PC-3 (cell line): ENCODE results near the gene TGFB1I1. TPM values are rescaled to one million over a fixed set of nuclear protein-coding genes. Genes with fewer than 3 reads are reported as not detected.
A peak's percentile ranks its signal among the peaks of the same experiment; 100 is the strongest.

Source experiments
- ATAC-seq: fragments of 200-7000 bp; cut with Tn5 transposase; 2 replicates; pipeline ENCODE4 v1.9.1; 2020; ENCODE audit warnings: mild to moderate bottlenecking, moderate library complexity
- BruUV-seq: library from RNA; stranded (reverse); fragments of 400-500 nt; replicated peaks from 2 replicates; lab custom pipeline; 2021; lab: Mats Ljungman, UMichigan
- CTCF ChIA-PET: fragments of 300-600 bp; sonication (Branson Sonifier 250); formaldehyde crosslinking; loops from one replicate; lab custom pipeline; 2022; ENCODE audit warnings: antibody characterized with exemption; lab: Charles Lee
- POLR2A ChIA-PET: fragments of 300-600 bp; sonication (Branson Sonifier 250); formaldehyde crosslinking; loops from one replicate; lab custom pipeline; 2022; ENCODE audit warnings: antibody characterized with exemption; ENCODE audit not compliant: unreplicated experiment; lab: Charles Lee
- DNase-seq: peaks from one replicate; pipeline ENCODE4 v3.0.0-alpha.2; 2015
- H2AFZ ChIP-seq: fragments of 300-600 bp; sonication (generic); 2 replicates; pipeline ENCODE4 v1.6.0; 2016; ENCODE audit warnings: antibody characterized with exemption, low read length
- H3F3A ChIP-seq: fragments of 300-600 bp; sonication (generic); one replicate; pipeline ENCODE4 v1.6.0; 2017; ENCODE audit warnings: antibody characterized with exemption, low read length, control low read depth, mild to moderate bottlenecking; ENCODE audit not compliant: unreplicated experiment
- H3K27ac ChIP-seq: fragments of 300-600 bp; sonication (generic); 2 replicates; pipeline ENCODE4 v1.5.1; 2016; ENCODE audit warnings: mild to moderate bottlenecking, low read length
- H3K27me3 ChIP-seq: fragments of 300-600 bp; sonication (generic); 2 replicates; pipeline ENCODE4 v1.6.1; 2016; ENCODE audit warnings: low read length, mixed read lengths
- H3K36me3 ChIP-seq: fragments of 300-600 bp; sonication (generic); 2 replicates; pipeline ENCODE4 v1.6.1; 2016; ENCODE audit warnings: low read depth, mixed run types, low read length, mixed read lengths
- H3K4me1 ChIP-seq: fragments of 300-600 bp; sonication (generic); 2 replicates; pipeline ENCODE4 v1.5.1; 2016; ENCODE audit warnings: low read length; ENCODE audit not compliant: insufficient read depth
- H3K4me2 ChIP-seq: fragments of 300-600 bp; sonication (generic); 2 replicates; pipeline ENCODE4 v1.6.0; 2016; ENCODE audit warnings: low read length
- H3K4me3 ChIP-seq: fragments of 300-600 bp; sonication (generic); 2 replicates; pipeline ENCODE4 v1.5.1; 2016; ENCODE audit warnings: mild to moderate bottlenecking, low read length, mixed read lengths
- H3K79me2 ChIP-seq: fragments of 300-600 bp; sonication (generic); 2 replicates; pipeline ENCODE4 v1.6.1; 2017; ENCODE audit warnings: low read length, mixed read lengths
- H3K9ac ChIP-seq: fragments of 300-600 bp; sonication (generic); 2 replicates; pipeline ENCODE4 v1.6.0; 2016; ENCODE audit warnings: mild to moderate bottlenecking, low read length
- H3K9me2 ChIP-seq: fragments of 300-600 bp; sonication (generic); replicated peaks from 2 replicates; pipeline ENCODE4 v1.6.1; 2016; ENCODE audit warnings: mixed run types, low read length, mixed read lengths
- H3K9me3 ChIP-seq: fragments of 300-600 bp; sonication (generic); 2 replicates; pipeline ENCODE4 v1.6.1; 2016; ENCODE audit warnings: low read length, mixed read lengths
- H4K20me1 ChIP-seq: fragments of 300-600 bp; sonication (generic); 2 replicates; pipeline ENCODE4 v1.6.1; 2016; ENCODE audit warnings: low read length, mixed read lengths
- CTCF ChIP-seq: fragments of 300-600 bp; sonication (generic); conservative IDR thresholded peaks from 2 replicates; pipeline ENCODE4 v1.5.1; 2017; ENCODE audit warnings: antibody characterized with exemption, low read depth, mild to moderate bottlenecking, low read length
- EZH2 ChIP-seq: fragments of 300-600 bp; sonication (generic); IDR thresholded peaks from one replicate; pipeline ENCODE4 v1.6.1; 2017; ENCODE audit warnings: antibody characterized with exemption, mild to moderate bottlenecking, low read length; ENCODE audit not compliant: unreplicated experiment
- EZH2phosphoT487 ChIP-seq: fragments of 300-600 bp; sonication (generic); IDR thresholded peaks from 2 replicates; pipeline ENCODE4 v1.6.1; 2018; ENCODE audit warnings: mild to moderate bottlenecking, antibody characterized with exemption, low read length, borderline replicate concordance
- intact Hi-C: fragments of 100-400 bp; cut with micrococcal nuclease; formaldehyde crosslinking; loops from 2 replicates; pipeline ENCODE4 v1.9.0; 2023
- total RNA-seq: library from RNA; depleted of rRNA; stranded (reverse); fragments of >200 nt; gene quantifications from 2 replicates; pipeline ENCODE4 v1.2.3, GENCODE V29; 2014

Gene TGFB1I1
- total RNA-seq, 1 experiment from 2014 or later, result 11.2 TPM

DNA sequence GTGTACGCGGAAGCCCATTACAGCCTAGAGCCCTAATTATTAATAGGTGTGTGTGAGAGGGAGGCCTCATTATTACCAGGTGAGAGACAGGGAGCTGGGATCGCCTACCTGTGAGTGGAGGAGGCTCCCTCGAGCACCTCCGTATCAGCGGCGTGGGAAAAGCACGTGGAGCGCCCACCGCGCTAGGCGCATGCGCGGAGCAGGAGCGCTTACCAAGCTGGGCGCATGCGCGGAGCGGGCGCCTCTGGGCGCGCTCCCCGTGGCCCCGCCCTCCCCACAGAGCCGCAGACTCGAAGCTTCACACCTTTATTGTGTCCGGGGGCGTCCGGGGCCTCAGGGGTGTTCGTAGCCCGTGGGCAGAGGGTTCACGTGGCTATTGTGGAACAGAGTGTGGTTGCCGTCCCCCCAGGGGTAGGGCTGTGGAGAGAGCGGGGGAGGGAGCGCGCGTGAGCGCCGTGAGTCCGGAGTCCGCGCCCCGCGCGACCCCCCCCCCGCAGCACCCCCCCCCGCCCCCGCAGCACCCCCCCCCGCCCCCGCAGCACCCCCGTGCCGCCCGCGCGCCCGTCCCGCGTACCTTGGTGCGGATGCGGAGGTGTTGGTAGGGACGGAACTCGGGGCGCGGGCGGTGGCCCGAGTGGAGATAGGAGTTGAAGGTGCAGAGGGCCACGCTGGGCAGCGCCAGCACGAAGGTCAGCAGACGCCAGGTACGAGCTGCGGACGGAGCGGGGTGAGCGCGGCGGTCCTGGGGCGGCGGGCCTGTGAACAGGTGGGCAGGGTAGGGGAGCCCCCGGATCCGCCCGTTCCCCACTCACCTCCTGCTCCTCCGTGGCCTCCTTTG, 44.3 kb upstream of the TGFB1I1 start:
- Histone ChIP-seq H3K36me3 (no peaks in the 10 kb centered on the region), H3K4me1 (no peaks in the 10 kb centered on the region), H3K9me2 (no peaks in the 10 kb centered on the region), H3K9me3 (no peaks in the 10 kb centered on the region), H3K27me3 (no peaks in the 10 kb centered on the region), H3K4me2 (no peak overlapping the region), H2AFZ (no peak overlapping the region), H3K9ac (no peak overlapping the region), H4K20me1 (no peaks in the 10 kb centered on the region), H3F3A (no peaks in the 10 kb centered on the region), H3K4me3 (no peak overlapping the region), H3K27ac (no peak overlapping the region), H3K79me2 (no peaks in the 10 kb centered on the region)
- ChIA-PET POLR2A (no interaction called here), CTCF (no interaction called here)
- intact Hi-C loops, result no loop called here
- DNase-seq, result no peak
- TF ChIP-seq CTCF (no peak), EZH2phosphoT487 (no peak), EZH2 (no peak)
- BruUV-seq, result no TSS peak
- no peak for ATAC-seq

- Histone ChIP-seq H3K79me2 (no peaks in the 10 kb centered on the region), H3K36me3 (no peaks in the 10 kb centered on the region), H3F3A (no peaks in the 10 kb centered on the region), H3K9me2 (no peaks in the 10 kb centered on the region), H3K27ac (no peak within 1 kb of the TSS), H3K4me3 (no peak within 1 kb of the TSS), H2AFZ (no peak within 1 kb of the TSS), H3K9ac (no peak within 1 kb of the TSS), H3K4me2 (no peak within 1 kb of the TSS), H3K4me1 (no peaks in the 10 kb centered on the region), H3K27me3 (no peaks in the 10 kb centered on the region), H4K20me1 (no peaks in the 10 kb centered on the region), H3K9me3 (no peaks in the 10 kb centered on the region)
- no peak for ATAC-seq
- CTCF ChIA-PET, result no interaction called here
- TF ChIP-seq EZH2phosphoT487, result no peak
- TF ChIP-seq EZH2, result no peak
- TF ChIP-seq CTCF, result no peak
- no TSS peak for BruUV-seq
- no peak for DNase-seq
- POLR2A ChIA-PET, result no interaction called here
- intact Hi-C loops, result no loop called here
These were observed 43.7 kb upstream of the TGFB1I1 start, which contains the start of gene COX6A2 for GRCh38 chr16:31428279-31428597. Gene COX6A2, minus strand, starts transcription at chr16:31428360. Its CDS starts 35 bp downstream, at chr16:31428325.

DNA sequence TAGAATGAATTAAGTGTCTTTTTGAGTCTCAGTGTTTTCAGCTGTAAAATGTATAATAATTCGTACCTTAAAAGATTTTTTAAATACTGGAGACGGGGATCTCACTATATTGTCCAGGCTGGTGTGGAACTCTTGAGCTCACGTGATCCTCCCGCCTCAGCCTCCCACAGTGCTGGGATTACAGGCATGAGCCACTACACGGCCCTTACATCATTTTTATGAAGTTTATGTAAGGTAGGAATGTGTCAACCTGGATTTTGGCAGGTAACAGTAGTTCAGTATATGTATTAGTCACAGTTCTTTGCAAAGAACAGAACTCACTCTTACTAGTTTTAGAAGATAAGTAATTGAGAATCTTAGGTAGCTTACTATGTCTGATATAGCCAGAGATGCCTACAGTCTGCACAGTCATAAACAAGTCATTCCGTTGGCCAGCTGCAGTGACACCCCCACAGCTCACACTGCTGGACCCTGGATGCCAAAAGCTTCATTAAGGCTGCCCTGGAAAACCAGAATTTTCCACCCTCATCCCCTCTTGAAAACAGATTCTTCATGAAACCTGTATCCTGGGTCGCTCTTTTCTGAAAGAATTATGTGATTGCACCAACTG, 43.2 kb upstream of the TGFB1I1 start:
- Histone ChIP-seq H3K4me2 (no peak overlapping the region), H3K27ac (no peak overlapping the region), H3K9me3 (no peaks in the 10 kb centered on the region), H3K4me1 (no peaks in the 10 kb centered on the region), H3K36me3 (no peaks in the 10 kb centered on the region), H3K9me2 (no peaks in the 10 kb centered on the region), H3K79me2 (no peaks in the 10 kb centered on the region), H3K9ac (no peak overlapping the region), H3F3A (no peaks in the 10 kb centered on the region), H4K20me1 (no peaks in the 10 kb centered on the region), H3K27me3 (no peaks in the 10 kb centered on the region), H2AFZ (no peak overlapping the region), H3K4me3 (no peak overlapping the region)
- CTCF ChIA-PET, result no interaction called here
- DNase-seq, result peak; percentile 11
- intact Hi-C loops, result no loop called here
- TF ChIP-seq CTCF (no peak), EZH2phosphoT487 (no peak), EZH2 (no peak)
- BruUV-seq, result no TSS peak
- no peak for ATAC-seq
- POLR2A ChIA-PET, result no interaction called here
